Suprapubic skin (tissue), 4 donors: ENCODE results near the gene TPD52L2. TPM values are rescaled to one million over a fixed set of nuclear protein-coding genes. Genes with fewer than 3 reads are reported as not detected.
A peak's percentile ranks its signal among the peaks of the same experiment; 100 is the strongest.

Experiments
- DNase-seq, 2 donors: peaks; one replicate each; pipeline ENCODE4 v3.0.0-alpha.2; 2019; ENCODE audit warnings: low spot score in 2 of 2
- H3K27ac ChIP-seq: fragments of 200-600 bp; sonication (generic); one replicate; pipeline ENCODE4 v1.5.1; 2019
- H3K27me3 ChIP-seq: fragments of 200-600 bp; sonication (generic); one replicate; pipeline ENCODE4 v1.5.1; 2019
- H3K36me3 ChIP-seq: fragments of 200-600 bp; sonication (generic); one replicate; pipeline ENCODE4 v1.5.1; 2019
- H3K4me1 ChIP-seq: fragments of 200-600 bp; sonication (generic); one replicate; pipeline ENCODE4 v1.5.1; 2019
- H3K4me3 ChIP-seq: fragments of 200-600 bp; sonication (generic); one replicate; pipeline ENCODE4 v1.5.1; 2019; ENCODE audit warnings: mild to moderate bottlenecking
- H3K9me3 ChIP-seq: fragments of 200-600 bp; sonication (generic); one replicate; pipeline ENCODE4 v1.5.1; 2019
- CTCF ChIP-seq, 2 donors: fragments of 200-600 bp in 1 of 2; fragments of 450-650 bp in 1 of 2; sonication (generic) in 1 of 2; IDR thresholded peaks; one replicate each; pipeline ENCODE4 v1.5.1; 2016 to 2019; ENCODE audit warnings: antibody characterized with exemption in 2 of 2, mild to moderate bottlenecking in 1 of 2, moderate library complexity in 1 of 2
- EP300 ChIP-seq: sonication (generic); formaldehyde crosslinking; IDR thresholded peaks from one replicate; pipeline ENCODE4 v1.6.1; 2017; ENCODE audit warnings: antibody characterized with exemption
- POLR2A ChIP-seq, 2 donors: fragments of 450-650 bp; IDR thresholded peaks; one replicate each; pipeline ENCODE4 v1.6.1; 2017; ENCODE audit warnings: antibody characterized with exemption in 2 of 2, mild to moderate bottlenecking in 2 of 2, moderate library complexity in 2 of 2
- POLR2AphosphoS5 ChIP-seq, 3 donors: sonication (generic); formaldehyde crosslinking; IDR thresholded peaks; one replicate each; pipeline ENCODE4 v1.6.1; 2017; ENCODE audit warnings: antibody characterized with exemption in 3 of 3
- WGBS: methylation state at CpG from one replicate; pipeline ENCODE4 v1.1.5; 2018; 5-methylcytosine and 5-hydroxymethylcytosine counted together
- total RNA-seq, 4 donors: library from RNA; depleted of rRNA; stranded (reverse); fragments of >200 nt; gene quantifications; one replicate each; pipeline ENCODE4 v1.1.0, GENCODE V29; 2016

The TPD52L2 gene
- total RNA-seq, 4 donors from 2014 or later, result 66.5 to 87.4 (median 74.1) TPM

GRCh38 chr20:63823691-63824311 lies 41.3 kb upstream of the TPD52L2 start:
- WGBS, result 81% methylated on average over 12 of the region's 12 CpGs
- Histone ChIP-seq H3K27ac (no peak overlapping the region), H3K27me3 (no peaks in the 10 kb centered on the region), H3K36me3 (no peaks in the 10 kb centered on the region), H3K4me3 (no peak overlapping the region), H3K4me1 (peaks cover 3% of the 10 kb centered on the region), H3K9me3 (no peaks in the 10 kb centered on the region)
- no peak for TF ChIP-seq POLR2A (IDR thresholded peaks at IDR 0.05)
- TF ChIP-seq POLR2AphosphoS5 (IDR thresholded peaks at IDR 0.05), result no peak
- TF ChIP-seq CTCF (IDR thresholded peaks at IDR 0.05), result no peak
- DNase-seq, result no peak

GRCh38 chr20:63825331-63826118 lies 39.5 kb upstream of the TPD52L2 start:
- Histone ChIP-seq H3K27ac (no peak overlapping the region), H3K4me3 (no peak overlapping the region), H3K4me1 (peaks cover 13% of the 10 kb centered on the region), H3K36me3 (no peaks in the 10 kb centered on the region), H3K9me3 (no peaks in the 10 kb centered on the region), H3K27me3 (no peaks in the 10 kb centered on the region)
- no peak for DNase-seq
- TF ChIP-seq EP300, result no peak
- no peak for TF ChIP-seq POLR2AphosphoS5 (IDR thresholded peaks at IDR 0.05)
- no peak for TF ChIP-seq POLR2A (IDR thresholded peaks at IDR 0.05)
- no peak for TF ChIP-seq CTCF (IDR thresholded peaks at IDR 0.05)
- WGBS, result 88% methylated on average over 25 of the region's 25 CpGs

DNA sequence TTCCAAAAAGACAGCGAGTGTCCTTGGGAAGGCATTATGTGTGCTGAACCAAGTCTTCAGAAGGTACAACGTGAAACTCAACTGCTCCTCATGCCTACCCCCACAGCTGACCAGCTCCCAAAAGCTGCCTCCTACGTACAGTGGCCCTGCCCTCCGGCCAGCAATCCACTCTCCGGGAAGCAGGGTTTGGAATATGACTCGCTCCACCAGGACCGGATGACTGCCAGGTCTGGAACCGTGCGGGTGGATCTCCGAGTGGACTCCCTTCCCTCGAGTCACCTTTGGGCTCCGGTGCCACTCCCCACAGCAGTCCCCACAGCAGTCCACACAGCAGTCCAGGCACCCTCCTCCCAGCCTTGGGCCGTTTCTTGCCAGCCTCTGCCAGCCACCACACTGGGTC lies 38.3 kb upstream of the TPD52L2 start:
- DNase-seq, result no peak
- TF ChIP-seq POLR2A (IDR thresholded peaks at IDR 0.05) (no peak), POLR2AphosphoS5 (IDR thresholded peaks at IDR 0.05) (no peak), EP300 (no peak), CTCF (IDR thresholded peaks at IDR 0.05) (no peak)
- 81% methylated on average over 10 of the region's 13 CpGs for WGBS
- Histone ChIP-seq H3K4me3 (no peak overlapping the region), H3K36me3 (no peaks in the 10 kb centered on the region), H3K9me3 (no peaks in the 10 kb centered on the region), H3K27me3 (no peaks in the 10 kb centered on the region), H3K4me1 (peaks cover 18% of the 10 kb centered on the region), H3K27ac (no peak overlapping the region)

- H3K4me1 ChIP-seq, result peaks cover 29% of the 10 kb centered on the region
- H3K9me3 ChIP-seq, result no peaks in the 10 kb centered on the region
- DNase-seq, result no peak
- H3K36me3 ChIP-seq, result no peaks in the 10 kb centered on the region
- no peaks in the 10 kb centered on the region for H3K27me3 ChIP-seq
- H3K4me3 ChIP-seq, result no peak overlapping the region
- no peak overlapping the region for H3K27ac ChIP-seq
- WGBS, result 96% methylated on average over 8 of the region's 8 CpGs
- no peak for TF ChIP-seq POLR2A (IDR thresholded peaks at IDR 0.05)
- TF ChIP-seq CTCF (IDR thresholded peaks at IDR 0.05), result no peak
- TF ChIP-seq EP300, result no peak
- TF ChIP-seq POLR2AphosphoS5 (IDR thresholded peaks at IDR 0.05), result no peak
Measured at GRCh38 chr20:63828124-63828523, 36.9 kb upstream of the TPD52L2 start.

DNA sequence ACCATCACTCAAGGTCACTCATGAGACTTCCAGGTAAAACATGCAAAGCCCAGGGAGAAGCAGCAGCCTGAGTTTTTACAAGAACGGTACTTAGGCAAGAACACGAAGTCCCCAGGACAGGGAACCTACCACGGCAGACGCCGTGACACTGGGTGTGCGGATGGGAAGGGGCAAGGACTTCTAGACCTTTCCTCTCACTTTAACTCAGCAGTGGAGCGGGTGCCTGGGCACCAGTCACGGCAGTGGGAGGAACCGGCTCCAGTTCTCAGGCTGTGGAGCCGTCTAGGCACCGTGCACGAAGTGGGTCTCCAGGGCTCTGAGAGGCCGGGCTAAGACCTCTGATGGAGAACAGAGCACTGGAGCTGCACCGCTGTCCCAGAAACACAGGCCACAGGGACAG lies 36.5 kb upstream of the TPD52L2 start:
- WGBS, result 76% methylated on average over 13 of the region's 14 CpGs
- H3K27me3 ChIP-seq, result no peaks in the 10 kb centered on the region
- peak overlapping the region; percentile 70 for H3K4me3 ChIP-seq
- no peak overlapping the region for H3K27ac ChIP-seq
- H3K9me3 ChIP-seq, result no peaks in the 10 kb centered on the region
- TF ChIP-seq EP300 (no peak), CTCF (IDR thresholded peaks at IDR 0.05) (no peak), POLR2AphosphoS5 (IDR thresholded peaks at IDR 0.05) (no peak), POLR2A (IDR thresholded peaks at IDR 0.05) (no peak)
- no peaks in the 10 kb centered on the region for H3K36me3 ChIP-seq
- DNase-seq, result no peak
- peaks cover 29% of the 10 kb centered on the region for H3K4me1 ChIP-seq
